SU-DHL-6 (cell line): ENCODE results near the gene PALM2AKAP2.

ENCODE experiments used
- H2AFZ ChIP-seq: fragments of 200-600 bp; sonication (generic); 2 replicates; pipeline ENCODE4 v1.6.1; 2014; ENCODE audit warnings: low read depth, mild to moderate bottlenecking, moderate library complexity, mixed read lengths, antibody characterized with exemption, low read length; ENCODE audit not compliant: severe bottlenecking
- H3F3A ChIP-seq: fragments of 200-600 bp; shearing (Covaris generic); 2 replicates; pipeline ENCODE4 v1.6.0; 2016; ENCODE audit warnings: antibody characterized with exemption, mild to moderate bottlenecking; ENCODE audit not compliant: insufficient read depth
- H3K27ac ChIP-seq: fragments of 200-600 bp; sonication (generic); 2 replicates; pipeline ENCODE4 v1.5.1; 2016; ENCODE audit warnings: low read depth, mild to moderate bottlenecking, low read length, moderate library complexity, mixed read lengths
- H3K27me3 ChIP-seq: fragments of 200-600 bp; sonication (generic), shearing (Covaris generic); 2 replicates; pipeline ENCODE4 v1.6.0; 2014; ENCODE audit warnings: mild to moderate bottlenecking, low read length
- H3K36me3 ChIP-seq: fragments of 200-600 bp; sonication (generic); 2 replicates; pipeline ENCODE4 v1.6.1; 2014; ENCODE audit warnings: mild to moderate bottlenecking, low read length, mixed read lengths
- H3K4me2 ChIP-seq: fragments of 300-600, 200-600 bp; shearing (Covaris generic), sonication (generic); 2 replicates; pipeline ENCODE4 v1.6.0; 2014; ENCODE audit warnings: low read length, low read depth, mild to moderate bottlenecking; ENCODE audit not compliant: poor library complexity, severe bottlenecking
- H3K4me3 ChIP-seq: fragments of 200-600 bp; sonication (generic); 2 replicates; pipeline ENCODE4 v1.5.1; 2014; ENCODE audit warnings: antibody characterized with exemption, low read length, mild to moderate bottlenecking, mixed read lengths; ENCODE audit not compliant: insufficient read depth, poor library complexity, severe bottlenecking
- H3K79me2 ChIP-seq: fragments of 200-600 bp; sonication (generic); 2 replicates; pipeline ENCODE4 v1.6.1; 2014; ENCODE audit warnings: mild to moderate bottlenecking, low read length, moderate library complexity; ENCODE audit not compliant: insufficient read depth
- H3K9ac ChIP-seq: fragments of 200-600 bp; sonication (generic); 2 replicates; pipeline ENCODE4 v1.7.0; 2014; ENCODE audit warnings: mild to moderate bottlenecking, low read length
- H3K9me2 ChIP-seq: fragments of 200-600 bp; sonication (generic); replicated peaks from 2 replicates; pipeline ENCODE4 v1.6.1; 2014; ENCODE audit warnings: low read length; ENCODE audit not compliant: insufficient read depth
- H3K9me3 ChIP-seq: fragments of 200-600 bp; sonication (generic); 2 replicates; pipeline ENCODE4 v1.6.1; 2014; ENCODE audit warnings: low read length, mixed read lengths; ENCODE audit not compliant: insufficient read depth
- H4K20me1 ChIP-seq: fragments of 200-600 bp; sonication (generic); 2 replicates; pipeline ENCODE4 v1.6.1; 2014; ENCODE audit warnings: low read depth, mild to moderate bottlenecking, antibody characterized with exemption, low read length, moderate library complexity, mixed read lengths
- CTCF ChIP-seq: fragments of 200-600 bp; sonication (generic); IDR thresholded peaks from one replicate; pipeline ENCODE4 v1.5.1; 2017; ENCODE audit warnings: antibody characterized with exemption, mild to moderate bottlenecking, low read length, moderate library complexity; ENCODE audit not compliant: insufficient read depth, poor library complexity, severe bottlenecking
- EZH2phosphoT487 ChIP-seq: fragments of 200-600 bp; sonication (generic), shearing (Covaris generic); conservative IDR thresholded peaks from 2 replicates; pipeline ENCODE4 v1.6.1; 2018; ENCODE audit warnings: mild to moderate bottlenecking, antibody characterized with exemption, low read length, moderate library complexity, mixed read lengths

The PALM2AKAP2 gene

GRCh38 chr9:109781541-109782197 lies 1.7 kb downstream of the PALM2AKAP2 start:
- Histone ChIP-seq H2AFZ (no peak overlapping the region), H3K4me2 (no peak overlapping the region), H4K20me1 (no peaks in the 10 kb centered on the region), H3K9me3 (no peaks in the 10 kb centered on the region), H3K79me2 (no peaks in the 10 kb centered on the region), H3K9ac (no peak overlapping the region), H3K36me3 (no peaks in the 10 kb centered on the region), H3K27ac (no peak overlapping the region), H3K27me3 (no peaks in the 10 kb centered on the region), H3F3A (no peaks in the 10 kb centered on the region), H3K4me3 (no peak overlapping the region), H3K9me2 (no peaks in the 10 kb centered on the region)
- no peak for TF ChIP-seq CTCF
- TF ChIP-seq EZH2phosphoT487, result no peak

- no peaks in the 10 kb centered on the region for H3K79me2 ChIP-seq
- H3K9ac ChIP-seq, result no peak overlapping the region
- no peaks in the 10 kb centered on the region for H3F3A ChIP-seq
- no peaks in the 10 kb centered on the region for H4K20me1 ChIP-seq
- no peaks in the 10 kb centered on the region for H3K9me2 ChIP-seq
- H3K27ac ChIP-seq, result no peak overlapping the region
- TF ChIP-seq CTCF (no peak), EZH2phosphoT487 (no peak)
- H3K4me3 ChIP-seq, result no peak overlapping the region
- H3K36me3 ChIP-seq, result no peaks in the 10 kb centered on the region
- no peaks in the 10 kb centered on the region for H3K27me3 ChIP-seq
- no peak overlapping the region for H3K4me2 ChIP-seq
- no peak overlapping the region for H2AFZ ChIP-seq
- no peaks in the 10 kb centered on the region for H3K9me3 ChIP-seq
Observed at GRCh38 chr9:109787735-109788134, 7.7 kb downstream of the PALM2AKAP2 start.

GRCh38 chr9:109789556-109789955 lies 9.6 kb downstream of the PALM2AKAP2 start:
- no peaks in the 10 kb centered on the region for H3K9me2 ChIP-seq
- no peak overlapping the region for H2AFZ ChIP-seq
- no peaks in the 10 kb centered on the region for H3K79me2 ChIP-seq
- no peak overlapping the region for H3K4me3 ChIP-seq
- H3K4me2 ChIP-seq, result no peak overlapping the region
- H3K9ac ChIP-seq, result no peak overlapping the region
- TF ChIP-seq EZH2phosphoT487, result no peak
- no peak for TF ChIP-seq CTCF
- no peaks in the 10 kb centered on the region for H3K27me3 ChIP-seq
- H3K27ac ChIP-seq, result no peak overlapping the region
- H4K20me1 ChIP-seq, result no peaks in the 10 kb centered on the region
- no peaks in the 10 kb centered on the region for H3F3A ChIP-seq
- no peaks in the 10 kb centered on the region for H3K36me3 ChIP-seq
- no peaks in the 10 kb centered on the region for H3K9me3 ChIP-seq
